Measurements from ENCODE around the gene CCDC88B. TPM values are rescaled to one million over a fixed set of nuclear protein-coding genes. Genes with fewer than 3 reads are reported as not detected.
"Not testable (repeated sequence)": the region's sequence is repeated elsewhere in the genome, so short reads cannot be mapped to it uniquely, and the experiment has no call there.

Gene CCDC88B
- total RNA-seq, 1 donor from 2014 or later: 3.6 TPM

DNA sequence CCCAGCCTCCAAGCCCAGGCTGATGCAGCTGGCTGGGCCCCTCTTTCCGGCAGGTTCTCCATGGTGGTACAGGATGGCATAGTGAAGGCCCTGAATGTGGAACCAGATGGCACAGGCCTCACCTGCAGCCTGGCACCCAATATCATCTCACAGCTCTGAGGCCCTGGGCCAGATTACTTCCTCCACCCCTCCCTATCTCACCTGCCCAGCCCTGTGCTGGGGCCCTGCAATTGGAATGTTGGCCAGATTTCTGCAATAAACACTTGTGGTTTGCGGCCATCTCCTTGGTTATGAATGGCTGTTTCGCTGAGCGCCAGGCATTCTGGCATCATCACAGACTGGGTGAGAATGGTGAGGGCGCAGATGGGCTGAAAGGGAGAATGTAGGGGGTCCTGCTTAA is 18.5 kb upstream of the CCDC88B start:
- no peak for DNase-seq (ENCODE audit: low spot score)

DNA sequence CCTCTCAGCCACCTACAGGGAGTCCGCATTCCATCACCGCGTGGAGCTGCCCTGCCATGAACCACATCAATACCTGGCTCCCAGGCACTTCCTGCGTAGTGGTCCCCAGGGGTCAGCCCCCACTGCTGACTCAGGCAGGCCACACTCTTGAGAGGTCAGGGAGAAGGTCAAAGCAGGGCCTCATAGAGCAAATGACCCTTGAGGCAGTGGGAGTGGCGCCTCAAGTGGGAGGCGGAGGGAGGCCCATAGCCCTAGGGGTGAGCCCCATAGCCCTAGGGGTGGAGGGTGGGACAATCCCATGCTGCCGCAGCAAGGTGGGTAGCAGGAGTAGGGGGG is 17.1 kb upstream of the CCDC88B start:
- DNase-seq (ENCODE audit: low spot score): no peak

DNA sequence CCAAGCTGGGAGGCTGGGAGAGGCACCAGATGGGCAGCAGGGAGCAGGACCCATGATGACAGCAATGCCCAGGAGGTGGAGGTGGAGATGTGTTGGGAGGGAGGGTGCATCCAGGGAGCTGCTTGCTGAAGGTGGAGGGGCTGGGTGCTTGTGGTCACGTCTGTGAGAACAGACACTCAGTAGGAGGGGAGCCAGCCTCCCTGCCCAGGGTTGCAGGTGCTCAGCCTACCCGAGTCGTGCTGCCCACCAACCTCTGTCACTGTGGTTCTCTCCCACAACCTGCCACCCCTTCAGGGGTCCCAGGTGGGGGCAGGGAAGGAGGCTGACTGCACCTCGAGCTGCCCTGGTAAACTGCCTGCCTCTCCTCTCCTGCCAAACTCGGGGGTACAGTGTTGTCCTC is 16.6 kb upstream of the CCDC88B start:
- no peak for DNase-seq (ENCODE audit: low spot score)

DNA sequence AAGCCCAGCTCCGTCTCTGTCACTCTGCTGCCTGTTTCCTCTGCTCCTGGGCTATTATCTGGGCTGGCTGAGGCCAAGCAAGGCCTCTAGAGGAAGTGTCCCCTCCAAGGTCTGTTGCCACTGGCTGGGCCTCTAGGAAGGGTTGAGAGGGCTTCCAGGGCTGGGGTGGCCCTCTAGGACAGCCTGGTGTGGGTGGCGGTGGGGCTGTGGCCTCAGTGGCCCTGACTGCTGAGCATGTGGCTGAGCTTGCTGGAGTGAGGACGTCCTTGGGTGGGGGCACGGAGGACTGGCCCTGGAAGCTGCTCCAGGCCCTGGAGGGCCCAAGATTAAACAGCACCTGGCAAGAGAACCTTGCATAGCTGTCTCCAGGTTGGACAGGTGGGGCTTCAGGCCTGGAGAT is 16.0 kb upstream of the CCDC88B start:
- DNase-seq (ENCODE audit: low spot score): not testable (repeated sequence)

DNA sequence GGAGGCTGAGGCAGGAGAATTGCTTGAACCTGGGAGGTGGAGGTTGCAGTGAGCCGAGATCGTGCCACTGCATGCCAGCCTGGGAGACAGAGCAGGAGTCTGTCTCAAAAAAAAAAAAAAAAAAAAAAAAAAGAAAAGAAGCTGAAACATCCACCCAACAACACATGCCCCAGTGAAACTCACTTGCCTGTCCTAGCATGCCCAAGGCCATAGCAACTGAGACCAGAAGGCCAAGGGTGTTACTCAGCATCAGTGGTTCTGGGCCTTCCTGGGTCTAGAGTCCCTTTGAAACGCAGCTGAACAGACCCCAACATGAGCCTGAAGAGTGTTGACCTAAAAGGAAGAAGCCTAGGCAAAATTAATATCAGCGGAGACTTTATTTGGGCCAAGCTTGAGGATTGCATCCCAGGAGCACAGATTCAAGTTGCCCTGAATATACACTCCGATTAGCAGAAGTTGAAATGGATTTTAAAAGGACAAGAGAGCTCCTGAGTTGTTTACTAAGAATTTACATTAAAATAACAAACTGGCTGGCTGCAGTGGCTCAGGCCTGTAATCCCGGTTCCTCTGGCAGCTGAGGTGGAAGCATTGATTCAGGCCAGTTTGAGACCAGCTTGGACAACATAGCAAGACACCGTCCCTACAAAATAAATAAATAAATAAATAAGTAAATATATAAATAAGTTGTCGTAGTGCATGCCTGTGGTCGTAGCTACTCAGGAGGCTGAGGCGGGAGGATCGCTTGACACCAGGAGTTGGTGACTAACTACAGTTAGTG is 15.1 kb upstream of the CCDC88B start:
- peak; percentile 44 for DNase-seq (ENCODE audit: low spot score)

DNA sequence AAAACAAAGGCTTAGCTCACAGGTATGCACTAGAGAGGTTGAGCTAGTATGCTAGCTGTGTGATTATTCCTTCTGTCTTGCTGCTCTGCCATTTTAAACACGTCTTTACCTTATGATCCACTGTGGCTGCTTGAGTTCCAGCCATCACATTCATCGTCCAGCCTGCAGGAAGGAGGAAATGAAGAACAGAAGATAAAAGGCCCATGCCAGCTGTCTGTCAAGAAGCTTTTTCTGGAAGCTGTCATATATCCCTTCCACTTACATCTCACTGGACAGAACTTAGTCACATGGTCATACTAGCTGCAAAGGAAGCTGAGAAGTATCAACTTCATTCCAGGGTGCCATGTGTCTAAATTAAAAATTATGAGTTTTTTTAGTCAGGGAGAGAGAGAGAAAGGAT is 12.6 kb upstream of the CCDC88B start:
- DNase-seq (ENCODE audit: low spot score): no peak

DNA sequence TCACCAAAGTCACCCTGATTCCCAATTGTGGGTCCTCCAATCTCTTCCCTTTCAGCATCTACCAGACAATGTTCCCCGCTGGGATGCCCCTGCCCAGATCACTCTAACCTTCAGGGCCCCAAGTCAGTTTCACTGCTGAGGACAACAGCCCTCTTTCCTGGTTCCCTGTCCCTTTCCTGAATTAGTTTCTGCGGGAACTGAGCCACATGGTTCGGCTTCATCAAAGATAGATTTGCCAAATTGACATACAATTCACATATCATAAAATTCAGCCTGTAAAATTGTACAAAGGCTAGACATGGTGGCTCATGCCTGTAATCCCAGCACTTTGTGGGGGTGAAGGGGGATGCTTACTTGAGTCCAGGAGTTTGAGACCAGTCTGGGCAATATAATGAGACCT is 12.0 kb upstream of the CCDC88B start:
- no peak for DNase-seq (ENCODE audit: low spot score)

DNA sequence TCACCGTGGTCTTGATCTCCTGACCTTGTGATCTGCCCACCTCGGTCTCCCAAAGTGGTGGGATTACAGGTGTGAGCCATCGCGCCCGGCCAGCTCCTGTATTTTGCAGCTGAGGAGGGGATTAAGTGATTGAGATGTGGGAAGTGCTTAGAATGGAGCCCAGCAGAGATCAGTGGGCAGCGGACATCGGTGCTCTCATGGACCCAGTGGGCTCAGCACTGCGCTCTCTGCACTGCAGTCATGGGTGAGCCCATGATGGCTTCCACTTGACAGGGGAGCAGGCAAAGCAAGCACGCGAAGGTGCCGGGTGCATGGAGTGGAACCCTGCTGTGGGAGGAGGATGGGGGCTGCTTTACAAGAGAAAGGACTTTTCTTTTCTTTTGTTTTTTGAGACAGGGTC is 9.1 kb upstream of the CCDC88B start:
- no peak for DNase-seq (ENCODE audit: low spot score)

DNA sequence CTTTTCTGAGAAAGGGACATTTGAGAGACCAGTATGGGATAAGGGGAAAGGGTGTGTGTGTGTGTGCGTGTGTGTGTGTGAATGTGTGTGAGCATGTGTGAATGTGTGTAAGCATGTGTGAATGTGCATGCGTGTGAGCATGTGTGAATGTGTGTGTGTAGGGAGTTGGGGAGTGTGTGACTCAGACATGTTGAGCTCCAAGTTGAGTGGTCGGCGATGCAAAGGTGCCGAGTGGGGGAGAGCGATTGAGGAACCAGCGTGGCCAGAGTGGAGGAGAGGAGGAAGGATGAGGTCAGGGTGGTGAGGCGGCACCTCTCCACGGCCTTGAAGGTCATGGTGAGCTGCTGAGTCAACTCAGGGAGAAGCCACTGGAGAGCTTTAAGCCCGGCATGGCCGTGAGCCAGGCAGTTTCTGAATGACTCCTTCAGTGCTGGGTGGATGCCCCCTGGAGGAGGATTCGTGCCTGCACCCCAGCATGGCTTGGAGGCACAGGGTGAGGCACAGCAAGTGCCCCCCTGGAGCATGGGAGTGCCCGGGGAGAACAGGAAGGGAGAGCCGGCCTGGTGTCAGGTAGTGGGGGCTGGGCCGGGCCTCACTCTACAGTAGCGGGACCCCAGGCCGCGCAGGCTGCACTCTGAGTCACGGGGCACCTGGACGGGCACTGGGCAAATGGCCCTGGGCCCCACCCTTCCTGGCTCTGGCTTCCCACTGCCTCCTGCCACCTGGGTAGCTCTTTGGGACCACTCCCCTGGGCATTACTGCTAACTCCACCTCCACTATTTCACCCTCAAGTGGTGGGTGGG is 8.2 kb upstream of the CCDC88B start:
- peak; percentile 89 for DNase-seq (ENCODE audit: low spot score)

DNA sequence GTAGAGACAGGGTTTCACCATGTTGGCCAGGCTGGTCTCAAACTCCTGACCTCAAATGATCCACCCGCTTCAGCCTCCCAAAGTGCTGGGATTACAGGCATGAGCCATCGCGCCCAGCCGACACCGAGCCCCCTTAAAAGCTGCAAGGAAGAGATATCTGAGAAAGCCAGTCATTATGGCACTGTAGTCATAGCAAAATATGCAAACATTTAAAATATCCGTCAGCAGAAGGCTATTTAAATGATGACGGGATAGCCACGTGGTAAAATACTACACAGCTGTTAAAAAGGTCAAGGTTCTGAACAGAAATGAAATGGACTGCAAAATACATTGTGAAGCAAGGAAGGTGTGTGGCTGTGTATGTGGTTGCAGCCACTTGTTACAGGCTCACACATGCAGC is 6.4 kb upstream of the CCDC88B start:
- DNase-seq (ENCODE audit: low spot score): no peak

DNA sequence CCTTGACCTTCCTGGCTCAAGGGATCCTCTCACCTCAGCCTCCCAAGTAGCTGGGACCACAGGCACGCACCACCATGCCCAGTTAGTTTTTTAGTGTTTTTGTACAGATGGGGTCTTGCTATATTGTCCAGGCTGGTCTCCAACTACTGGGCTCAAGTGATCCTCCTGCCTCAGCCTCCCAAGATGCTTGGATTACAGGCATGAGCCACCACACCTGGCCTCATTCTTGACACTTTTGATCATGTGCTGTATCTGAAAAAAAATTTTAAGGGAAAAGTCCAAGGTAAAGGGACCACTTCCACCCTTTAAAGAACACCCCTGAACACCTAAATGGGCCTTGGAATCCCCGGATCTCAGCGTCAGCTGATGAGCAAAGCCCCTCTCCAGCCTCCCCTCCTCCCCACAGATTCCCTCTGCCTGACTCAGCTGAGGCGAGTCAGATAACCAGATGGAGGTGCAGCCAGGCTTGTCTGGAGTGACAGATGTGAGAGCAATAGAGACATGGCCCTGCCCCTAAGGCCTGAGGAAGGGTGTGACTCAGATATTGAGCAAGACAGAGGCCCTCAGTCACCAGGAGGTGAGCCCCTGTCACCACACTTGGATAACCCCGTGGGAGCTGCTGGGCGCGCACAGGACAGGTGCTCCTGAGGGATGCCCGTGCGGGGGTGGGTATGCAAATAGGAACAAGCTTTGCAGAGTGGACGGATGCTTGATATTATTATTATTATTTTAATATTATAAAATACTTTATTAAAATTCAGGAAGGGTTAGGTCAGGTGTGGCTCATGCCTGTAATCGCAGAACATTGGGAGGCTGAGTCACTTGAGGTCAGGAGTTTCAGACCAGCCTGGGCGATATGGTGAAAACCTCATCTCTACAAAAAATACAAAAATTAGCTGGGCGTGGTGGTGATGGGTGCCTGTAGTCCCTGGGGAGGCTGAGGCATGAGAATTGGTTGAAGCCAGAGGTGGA is 5.0 kb upstream of the CCDC88B start:
- peak; percentile 86 for DNase-seq (ENCODE audit: low spot score)

DNA sequence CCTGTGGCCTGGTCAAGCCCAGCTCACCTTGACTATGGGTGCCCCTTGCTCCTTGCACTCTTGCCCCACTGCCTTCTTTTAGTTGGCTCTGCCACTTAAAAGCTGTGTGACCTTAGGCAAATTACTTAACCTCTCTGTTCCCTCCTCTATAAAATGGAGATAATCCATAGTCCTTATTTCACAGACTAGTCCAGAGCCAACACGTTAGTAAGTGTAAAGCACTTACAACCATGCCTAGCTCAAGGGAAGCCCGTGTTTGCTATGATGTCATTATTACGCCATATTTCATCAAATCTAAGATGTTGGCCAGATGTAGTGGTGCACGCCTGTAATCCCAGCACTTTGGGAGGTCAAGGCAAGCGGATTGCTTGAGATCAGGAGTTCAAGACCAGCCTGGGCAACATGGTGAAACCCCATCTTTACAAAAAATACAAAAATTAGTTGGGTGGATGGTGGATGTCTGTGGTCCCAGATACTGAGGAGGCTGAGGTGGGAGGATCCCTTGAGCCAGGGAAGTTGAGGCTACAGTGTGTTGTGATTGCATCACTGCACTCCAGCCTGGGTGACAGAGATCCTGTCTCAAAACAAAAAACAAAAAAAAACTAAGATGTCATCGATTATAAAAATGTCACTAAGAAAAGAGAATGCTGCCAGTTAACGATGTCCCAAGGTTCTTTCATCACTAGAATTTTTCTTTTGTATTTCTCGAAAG is 2.3 kb upstream of the CCDC88B start:
- DNase-seq (ENCODE audit: low spot score): no peak

DNA sequence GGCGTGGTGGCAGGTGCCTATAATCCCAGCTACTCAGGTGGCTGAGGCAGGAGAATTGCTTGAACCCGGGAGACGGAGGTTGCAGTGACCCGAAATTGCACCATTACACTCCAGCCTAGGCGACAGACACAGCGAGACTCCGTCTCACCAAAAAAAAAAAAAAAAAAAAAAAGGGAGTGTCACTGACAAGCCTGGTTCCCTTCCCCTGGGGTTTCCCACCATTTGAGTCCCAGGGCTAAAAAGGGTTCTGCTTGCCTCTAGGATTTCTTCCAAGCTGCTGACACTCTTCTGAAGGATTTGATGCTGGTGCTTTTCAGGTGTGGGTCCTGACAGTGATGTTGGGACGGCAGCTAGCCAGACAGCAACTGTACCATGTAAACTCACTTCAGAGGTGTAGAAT is 1.3 kb upstream of the CCDC88B start:
- DNase-seq (ENCODE audit: low spot score): no peak

DNA sequence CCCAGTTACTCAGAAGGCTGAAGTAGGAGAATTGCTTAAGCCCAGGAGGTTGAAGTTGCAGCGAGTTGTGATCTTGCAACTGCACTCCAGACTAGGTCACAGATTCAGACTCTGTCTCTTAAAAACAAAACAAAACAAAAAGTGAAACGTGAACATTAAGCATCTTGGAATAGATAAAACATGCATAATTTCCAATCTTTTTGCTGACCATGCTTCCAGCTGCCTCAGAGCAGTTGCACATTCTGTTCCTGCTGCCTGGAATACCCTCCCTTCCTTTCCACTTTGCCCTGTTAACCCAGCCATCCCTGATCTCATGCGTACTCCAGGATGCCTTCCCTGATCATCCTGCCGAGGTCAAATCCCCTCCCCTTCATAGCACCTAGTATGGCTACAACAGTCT is 718 bp upstream of the CCDC88B start:
- no peak for DNase-seq (ENCODE audit: low spot score)

DNA sequence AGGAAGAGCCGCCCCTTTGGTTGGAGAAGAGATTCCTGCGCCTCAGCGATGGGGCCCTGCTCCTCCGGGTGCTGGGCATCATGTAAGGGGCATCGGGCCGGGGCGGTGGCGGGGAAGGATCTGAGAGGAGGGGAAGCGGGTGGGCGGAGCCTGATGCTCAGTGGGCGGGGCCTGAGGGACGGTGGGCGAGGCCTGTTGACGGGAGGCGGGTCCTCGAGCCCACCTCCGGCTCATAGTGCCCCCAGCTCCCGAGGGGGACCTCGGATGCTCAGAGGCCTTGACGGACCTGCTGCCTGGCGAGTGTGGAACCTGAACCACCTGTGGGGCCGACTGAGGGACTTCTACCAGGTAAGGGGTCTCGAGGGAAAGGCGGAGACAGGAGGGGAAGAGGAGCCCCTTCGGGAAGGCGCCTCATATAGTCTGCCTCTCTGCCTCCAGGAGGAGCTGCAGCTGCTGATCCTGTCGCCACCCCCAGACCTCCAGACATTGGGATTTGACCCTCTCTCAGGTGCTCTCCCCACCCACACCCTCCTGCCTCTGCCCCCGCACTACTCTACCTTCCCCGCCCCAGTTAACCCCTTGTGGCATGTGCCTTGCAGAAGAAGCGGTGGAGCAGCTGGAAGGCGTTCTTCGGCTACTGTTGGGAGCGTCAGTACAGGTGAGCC is 799 bp downstream of the CCDC88B start:
- DNase-seq (ENCODE audit: low spot score): no peak

DNA sequence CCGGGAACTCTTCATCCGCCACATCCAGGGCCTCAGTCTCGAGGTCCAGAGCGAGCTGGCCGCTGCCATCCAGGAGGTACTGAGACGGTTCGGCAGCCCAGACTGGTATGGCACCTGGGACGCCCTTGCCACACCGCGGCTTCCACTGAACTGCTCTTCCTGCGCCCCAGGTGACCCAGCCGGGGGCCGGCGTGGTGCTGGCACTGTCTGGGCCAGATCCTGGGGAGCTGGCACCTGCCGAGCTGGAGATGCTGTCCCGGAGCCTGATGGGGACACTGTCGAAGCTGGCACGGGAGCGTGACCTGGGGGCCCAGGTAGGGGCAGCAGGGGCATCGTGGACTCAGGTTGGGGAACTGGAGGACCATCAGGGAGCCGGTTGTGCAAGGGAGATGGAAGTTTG is 1.4 kb downstream of the CCDC88B start:
- no peak for DNase-seq (ENCODE audit: low spot score)

DNA sequence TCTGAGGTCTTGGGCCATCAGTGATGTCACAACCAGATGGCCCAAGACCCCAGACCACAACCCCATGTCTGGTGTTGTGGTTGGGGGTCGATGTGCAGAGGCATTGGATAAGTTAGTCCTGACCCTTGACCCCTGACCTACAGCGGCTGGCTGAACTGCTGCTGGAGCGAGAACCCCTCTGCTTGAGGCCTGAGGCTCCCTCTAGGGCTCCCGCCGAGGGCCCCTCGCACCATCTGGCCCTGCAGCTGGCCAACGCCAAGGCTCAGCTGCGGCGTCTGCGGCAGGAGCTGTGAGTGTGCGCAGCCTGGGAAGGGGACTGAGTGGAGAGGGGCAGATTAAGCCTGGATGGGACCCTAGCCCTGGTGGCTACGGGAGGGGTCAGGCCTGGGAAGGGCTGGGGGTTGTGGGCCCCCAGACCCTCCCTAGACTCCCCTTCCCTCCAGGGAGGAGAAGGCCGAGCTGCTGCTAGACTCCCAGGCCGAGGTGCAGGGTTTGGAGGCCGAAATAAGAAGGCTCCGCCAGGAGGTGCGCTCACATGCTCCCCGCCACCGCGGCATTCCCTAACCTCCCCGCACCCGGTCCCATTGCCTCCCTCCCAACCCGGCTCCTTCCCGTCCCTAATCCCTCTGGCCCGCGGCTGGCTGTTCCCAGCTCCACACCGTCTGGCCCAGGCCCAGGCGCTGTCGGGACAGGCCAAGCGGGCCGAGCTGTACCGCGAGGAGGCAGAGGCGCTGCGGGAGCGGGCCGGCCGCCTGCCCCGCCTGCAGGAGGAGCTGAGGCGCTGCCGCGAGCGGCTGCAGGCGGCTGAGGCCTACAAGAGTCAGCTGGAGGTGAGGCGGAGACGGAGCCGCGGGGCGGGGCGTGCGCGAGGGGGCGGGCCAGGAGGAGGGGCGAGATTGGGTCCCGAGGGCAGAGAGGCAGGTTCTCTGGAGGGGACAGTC is 2.1 kb downstream of the CCDC88B start:
- DNase-seq (ENCODE audit: low spot score): peak; percentile 80

DNA sequence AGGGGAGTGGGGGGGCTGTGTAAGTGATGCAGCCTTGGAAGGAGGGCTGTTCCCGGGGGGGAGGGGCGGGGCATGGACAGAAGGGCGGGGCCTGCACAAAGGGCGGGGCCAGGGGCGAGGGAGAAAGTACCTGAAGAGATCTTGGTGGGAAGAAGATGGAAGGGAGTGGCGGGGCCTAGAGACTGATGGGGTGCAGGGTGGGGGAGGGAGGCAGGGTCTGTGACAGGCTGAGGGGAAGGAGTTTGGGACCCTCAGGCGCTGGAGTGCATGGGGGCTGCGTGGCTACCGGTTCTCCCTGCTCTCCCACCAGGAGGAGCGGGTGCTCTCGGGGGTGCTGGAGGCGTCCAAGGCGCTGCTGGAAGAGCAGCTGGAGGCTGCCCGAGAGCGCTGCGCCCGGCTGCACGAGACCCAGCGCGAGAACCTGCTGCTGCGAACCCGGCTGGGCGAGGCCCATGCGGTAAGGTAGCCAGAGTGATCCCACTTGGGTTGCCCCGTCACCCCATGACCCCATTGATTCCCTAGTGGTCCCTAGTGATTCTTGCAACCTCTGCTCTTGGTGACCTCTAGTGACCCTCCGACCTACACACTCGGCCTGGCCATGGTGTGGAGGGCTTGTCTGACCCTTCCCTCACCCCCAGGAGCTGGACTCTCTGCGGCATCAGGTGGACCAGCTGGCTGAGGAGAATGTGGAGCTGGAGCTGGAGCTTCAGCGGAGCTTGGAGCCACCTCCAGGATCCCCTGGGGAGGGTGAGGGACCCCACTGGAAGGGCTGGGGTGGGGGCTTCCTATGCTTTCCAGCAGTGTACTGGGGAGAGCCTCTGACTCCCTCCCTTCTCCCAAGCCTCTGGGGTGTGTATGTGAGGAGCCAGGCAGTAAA is 3.1 kb downstream of the CCDC88B start:
- DNase-seq (ENCODE audit: low spot score): no peak

All from umbilical cord (tissue), 2 donors.